WERI-Rb-1 (cell line): ENCODE measurements around the gene ZNF597.

Experiments used
- DNase-seq: peaks from one replicate; pipeline ENCODE4 v3.0.0-alpha.2; 2020
- H3K27ac ChIP-seq: fragments of 250-450 bp; sonication (Bioruptor Pico); 2 replicates; pipeline ENCODE4 v1.5.1; 2020; ENCODE audit warnings: mild to moderate bottlenecking, moderate library complexity
- H3K27me3 ChIP-seq: fragments of 250-450 bp; sonication (Bioruptor Pico); 2 replicates; pipeline ENCODE4 v1.5.1; 2021; ENCODE audit warnings: mild to moderate bottlenecking, low read depth, moderate library complexity; ENCODE audit not compliant: insufficient read depth, severe bottlenecking
- H3K36me3 ChIP-seq: fragments of 250-450 bp; sonication (Bioruptor Pico); 2 replicates; pipeline ENCODE4 v1.5.1; 2020; ENCODE audit warnings: mild to moderate bottlenecking, moderate library complexity
- H3K4me3 ChIP-seq: 2 replicates; pipeline ENCODE4 v1.5.1; 2011; ENCODE audit warnings: low read depth, mild to moderate bottlenecking, control low read depth, low read length
- H3K9me3 ChIP-seq: fragments of 250-450 bp; sonication (Bioruptor Pico); 2 replicates; pipeline ENCODE4 v1.5.1; 2021; ENCODE audit warnings: mild to moderate bottlenecking, moderate library complexity; ENCODE audit not compliant: severe bottlenecking
- CTCF ChIP-seq: IDR thresholded peaks from 2 replicates; pipeline ENCODE4 v1.5.1; 2011; ENCODE audit warnings: low read depth, mild to moderate bottlenecking, control low read depth, inconsistent platforms, low read length

ZNF597 gene

GRCh38 chr16:3439637-3440036, 3.7 kb downstream of the ZNF597 start:
- Histone ChIP-seq H3K27ac (no peak overlapping the region), H3K4me3 (no peak overlapping the region), H3K27me3 (no peaks in the 10 kb centered on the region), H3K36me3 (peaks cover 14% of the 10 kb centered on the region; the same call in 1 of the 2 replicates), H3K9me3 (peaks cover 3% of the 10 kb centered on the region)
- DNase-seq: no peak
- no peak for TF ChIP-seq CTCF

- Histone ChIP-seq H3K9me3 (no peaks in the 10 kb centered on the region), H3K4me3 (no peak overlapping the region), H3K36me3 (peaks cover 8% of the 10 kb centered on the region; the same call in 1 of the 2 replicates), H3K27me3 (no peaks in the 10 kb centered on the region), H3K27ac (no peak overlapping the region)
- TF ChIP-seq CTCF: no peak
- no peak for DNase-seq
These were observed 8.9 kb downstream of the ZNF597 start for GRCh38 chr16:3434373-3434772.

- no peaks in the 10 kb centered on the region for H3K27me3 ChIP-seq
- DNase-seq: peak; percentile 86
- H3K36me3 ChIP-seq: peaks cover 8% of the 10 kb centered on the region; the same call in 1 of the 2 replicates
- H3K9me3 ChIP-seq: no peaks in the 10 kb centered on the region
- H3K27ac ChIP-seq: no peak overlapping the region
- peak overlapping the region; percentile 50 for H3K4me3 ChIP-seq
- TF ChIP-seq CTCF: no peak
These were observed 11.5 kb downstream of the ZNF597 start for GRCh38 chr16:3431779-3432219.

GRCh38 chr16:3413730-3414379, 29.4 kb downstream of the ZNF597 start:
- TF ChIP-seq CTCF: no peak
- no peaks in the 10 kb centered on the region for H3K27me3 ChIP-seq
- peaks cover 4% of the 10 kb centered on the region for H3K36me3 ChIP-seq
- H3K9me3 ChIP-seq: peaks cover 6% of the 10 kb centered on the region
- no peak for DNase-seq
- no peak overlapping the region for H3K4me3 ChIP-seq
- H3K27ac ChIP-seq: no peak overlapping the region

- no peak overlapping the region for H3K27ac ChIP-seq
- no peak for TF ChIP-seq CTCF
- H3K4me3 ChIP-seq: no peak overlapping the region
- peaks cover 55% of the 10 kb centered on the region for H3K36me3 ChIP-seq
- H3K9me3 ChIP-seq: peaks cover 32% of the 10 kb centered on the region
- no peak for DNase-seq
- no peaks in the 10 kb centered on the region for H3K27me3 ChIP-seq
These were observed 34.6 kb downstream of the ZNF597 start for GRCh38 chr16:3408561-3409197.
